HepG2 (cell line): ENCODE results near the gene ADGRL3.

Experiments
- ARNT ChIP-seq: fragments of 450-650 bp; IDR thresholded peaks from 2 replicates; pipeline ENCODE4 v1.6.1; 2017
- CC2D1A ChIP-seq: sonication (generic); formaldehyde crosslinking; IDR thresholded peaks from 2 replicates; pipeline ENCODE4 v1.8.1; 2023; ENCODE audit warnings: mild to moderate bottlenecking, missing genetic modification reagents
- CTCF ChIP-seq: sonication (generic); formaldehyde crosslinking; IDR thresholded peaks from 2 replicates; pipeline ENCODE4 v1.5.0; 2020; ENCODE audit warnings: mild to moderate bottlenecking, missing genetic modification reagents, moderate library complexity
- FIP1L1 ChIP-seq: fragments of 200-400 bp; formaldehyde crosslinking; IDR thresholded peaks from 2 replicates; pipeline ENCODE4 v1.6.1; 2018; ENCODE audit warnings: low read depth, mild to moderate bottlenecking, low read length, moderate library complexity, borderline replicate concordance; ENCODE audit not compliant: insufficient read depth
- JDP2 ChIP-seq: sonication (generic); formaldehyde crosslinking; IDR thresholded peaks from 2 replicates; pipeline ENCODE4 v1.8.1; 2022; ENCODE audit warnings: missing genetic modification reagents, borderline replicate concordance
- MAFK ChIP-seq, 2 experiments: IDR thresholded peaks in 1 of 2; conservative IDR thresholded peaks in 1 of 2; 2 replicates each; pipeline ENCODE4 v1.6.1; 2011; ENCODE audit warnings: improper control_type of control experiment in 2 of 2, low read length in 2 of 2
- WIZ ChIP-seq: sonication (generic); formaldehyde crosslinking; IDR thresholded peaks from 2 replicates; pipeline ENCODE4 v1.5.1; 2020; ENCODE audit warnings: mild to moderate bottlenecking, missing genetic modification reagents
- ZNF160 ChIP-seq: sonication (generic); formaldehyde crosslinking; IDR thresholded peaks from 2 replicates; pipeline ENCODE4 v1.8.0; 2022; ENCODE audit warnings: mild to moderate bottlenecking, inconsistent platforms, missing genetic modification reagents
- ZNF580 ChIP-seq: IDR thresholded peaks from 2 replicates; pipeline ENCODE4 v1.6.1; 2016; ENCODE audit warnings: low read depth, borderline replicate concordance
- ZSCAN31 ChIP-seq: sonication (generic); formaldehyde crosslinking; IDR thresholded peaks from 2 replicates; pipeline ENCODE4 v1.5.0; 2020; ENCODE audit warnings: low read depth, mild to moderate bottlenecking, missing genetic modification reagents
- TF ChIP-seq, protein P1 (sequence below): sonication (generic); IDR thresholded peaks from 2 replicates; pipeline ENCODE4 v1.6.1; 2016; ENCODE audit warnings: low read depth, borderline replicate concordance
- TF ChIP-seq, protein P2 (sequence below): sonication (generic); formaldehyde crosslinking; IDR thresholded peaks from 2 replicates; pipeline ENCODE4 v1.4.0; 2020; ENCODE audit warnings: low read depth, missing genetic modification reagents
- TF ChIP-seq, protein P3 (sequence below): IDR thresholded peaks from 2 replicates; pipeline ENCODE4 v1.6.1; 2016
- TF ChIP-seq, protein P4 (sequence below): sonication (generic); formaldehyde crosslinking; IDR thresholded peaks from 2 replicates; pipeline ENCODE4 v1.4.0; 2020; ENCODE audit warnings: missing genetic modification reagents, mild to moderate bottlenecking, borderline replicate concordance

DNA sequence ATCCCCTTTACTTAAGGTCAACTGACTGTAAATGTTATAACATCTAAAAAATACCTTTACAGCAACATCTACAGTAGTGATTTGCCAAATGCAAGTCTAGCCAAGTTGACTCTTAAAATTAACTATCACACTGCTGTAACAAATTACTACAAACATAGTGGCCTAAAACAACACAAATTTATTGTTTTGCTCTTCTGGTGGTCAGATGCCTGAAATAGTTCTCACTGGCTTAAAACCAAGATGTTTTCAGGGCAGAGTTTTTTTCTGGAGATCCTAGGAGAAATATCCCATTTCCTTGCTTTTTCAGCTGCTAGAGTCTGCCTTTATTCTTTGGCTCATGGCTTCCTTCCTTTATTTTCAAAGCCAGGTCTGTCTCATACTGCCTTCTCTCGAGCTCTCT is 120.5 kb downstream of the ADGRL3 start:
- TF ChIP-seq JDP2 (CRISPR knock-in tag) (no peak), MAFK (conservative IDR thresholded peaks at IDR 0.05 in 1 of 2, IDR thresholded peaks at IDR 0.05 in 1 of 2; ENCODE audit: low read length in 2 of 2) (no peak), ZNF160 (CRISPR knock-in tag) (no peak), CTCF (CRISPR knock-in tag) (no peak), ARNT (no peak), ZNF580 (CRISPR knock-in tag) (no peak), CC2D1A (CRISPR knock-in tag) (no peak), FIP1L1 (no peak), ZSCAN31 (CRISPR knock-in tag) (no peak), WIZ (CRISPR knock-in tag) (no peak)
- TF ChIP-seq, protein P1, sequence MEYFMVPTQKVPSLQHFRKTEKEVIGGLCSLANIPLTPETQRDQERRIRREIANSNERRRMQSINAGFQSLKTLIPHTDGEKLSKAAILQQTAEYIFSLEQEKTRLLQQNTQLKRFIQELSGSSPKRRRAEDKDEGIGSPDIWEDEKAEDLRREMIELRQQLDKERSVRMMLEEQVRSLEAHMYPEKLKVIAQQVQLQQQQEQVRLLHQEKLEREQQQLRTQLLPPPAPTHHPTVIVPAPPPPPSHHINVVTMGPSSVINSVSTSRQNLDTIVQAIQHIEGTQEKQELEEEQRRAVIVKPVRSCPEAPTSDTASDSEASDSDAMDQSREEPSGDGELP = no peak
- TF ChIP-seq, protein P2, sequence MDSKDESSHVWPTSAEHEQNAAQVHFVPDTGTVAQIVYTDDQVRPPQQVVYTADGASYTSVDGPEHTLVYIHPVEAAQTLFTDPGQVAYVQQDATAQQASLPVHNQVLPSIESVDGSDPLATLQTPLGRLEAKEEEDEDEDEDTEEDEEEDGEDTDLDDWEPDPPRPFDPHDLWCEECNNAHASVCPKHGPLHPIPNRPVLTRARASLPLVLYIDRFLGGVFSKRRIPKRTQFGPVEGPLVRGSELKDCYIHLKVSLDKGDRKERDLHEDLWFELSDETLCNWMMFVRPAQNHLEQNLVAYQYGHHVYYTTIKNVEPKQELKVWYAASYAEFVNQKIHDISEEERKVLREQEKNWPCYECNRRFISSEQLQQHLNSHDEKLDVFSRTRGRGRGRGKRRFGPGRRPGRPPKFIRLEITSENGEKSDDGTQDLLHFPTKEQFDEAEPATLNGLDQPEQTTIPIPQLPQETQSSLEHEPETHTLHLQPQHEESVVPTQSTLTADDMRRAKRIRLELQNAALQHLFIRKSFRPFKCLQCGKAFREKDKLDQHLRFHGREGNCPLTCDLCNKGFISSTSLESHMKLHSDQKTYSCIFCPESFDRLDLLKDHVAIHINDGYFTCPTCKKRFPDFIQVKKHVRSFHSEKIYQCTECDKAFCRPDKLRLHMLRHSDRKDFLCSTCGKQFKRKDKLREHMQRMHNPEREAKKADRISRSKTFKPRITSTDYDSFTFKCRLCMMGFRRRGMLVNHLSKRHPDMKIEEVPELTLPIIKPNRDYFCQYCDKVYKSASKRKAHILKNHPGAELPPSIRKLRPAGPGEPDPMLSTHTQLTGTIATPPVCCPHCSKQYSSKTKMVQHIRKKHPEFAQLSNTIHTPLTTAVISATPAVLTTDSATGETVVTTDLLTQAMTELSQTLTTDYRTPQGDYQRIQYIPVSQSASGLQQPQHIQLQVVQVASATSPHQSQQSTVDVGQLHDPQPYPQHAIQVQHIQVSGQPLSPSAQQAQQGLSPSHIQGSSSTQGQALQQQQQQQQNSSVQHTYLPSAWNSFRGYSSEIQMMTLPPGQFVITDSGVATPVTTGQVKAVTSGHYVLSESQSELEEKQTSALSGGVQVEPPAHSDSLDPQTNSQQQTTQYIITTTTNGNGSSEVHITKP (CRISPR knock-in tag) = no peak
- TF ChIP-seq, protein P3, sequence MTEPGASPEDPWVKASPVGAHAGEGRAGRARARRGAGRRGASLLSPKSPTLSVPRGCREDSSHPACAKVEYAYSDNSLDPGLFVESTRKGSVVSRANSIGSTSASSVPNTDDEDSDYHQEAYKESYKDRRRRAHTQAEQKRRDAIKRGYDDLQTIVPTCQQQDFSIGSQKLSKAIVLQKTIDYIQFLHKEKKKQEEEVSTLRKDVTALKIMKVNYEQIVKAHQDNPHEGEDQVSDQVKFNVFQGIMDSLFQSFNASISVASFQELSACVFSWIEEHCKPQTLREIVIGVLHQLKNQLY = no peak
- TF ChIP-seq, protein P4, sequence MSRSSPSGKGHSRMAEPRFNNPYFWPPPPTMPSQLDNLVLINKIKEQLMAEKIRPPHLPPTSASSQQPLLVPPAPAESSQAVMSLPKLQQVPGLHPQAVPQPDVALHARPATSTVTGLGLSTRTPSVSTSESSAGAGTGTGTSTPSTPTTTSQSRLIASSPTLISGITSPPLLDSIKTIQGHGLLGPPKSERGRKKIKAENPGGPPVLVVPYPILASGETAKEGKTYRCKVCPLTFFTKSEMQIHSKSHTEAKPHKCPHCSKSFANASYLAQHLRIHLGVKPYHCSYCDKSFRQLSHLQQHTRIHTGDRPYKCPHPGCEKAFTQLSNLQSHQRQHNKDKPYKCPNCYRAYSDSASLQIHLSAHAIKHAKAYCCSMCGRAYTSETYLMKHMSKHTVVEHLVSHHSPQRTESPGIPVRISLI (CRISPR knock-in tag) = no peak
